Mammary epithelial cell (primary cell): ENCODE measurements around the gene UPK1A.

ENCODE experiments used
- EZH2 ChIP-seq: IDR thresholded peaks from 2 replicates; pipeline ENCODE4 v1.6.1; 2012; ENCODE audit warnings: low read length, inconsistent platforms, borderline replicate concordance
- TF ChIP-seq, protein P1 (sequence below), 2 donors: IDR thresholded peaks in 1 of 2; conservative IDR thresholded peaks in 1 of 2; 2 replicates each; pipeline ENCODE4 v1.5.1; 2011 to 2012; ENCODE audit warnings: inconsistent platforms in 2 of 2, low read length in 2 of 2, mild to moderate bottlenecking in 2 of 2, control low read depth in 1 of 2, low read depth in 1 of 2; ENCODE audit not compliant: insufficient read depth in 1 of 2; ENCODE audit errors: extremely low read depth in 1 of 2

DNA sequence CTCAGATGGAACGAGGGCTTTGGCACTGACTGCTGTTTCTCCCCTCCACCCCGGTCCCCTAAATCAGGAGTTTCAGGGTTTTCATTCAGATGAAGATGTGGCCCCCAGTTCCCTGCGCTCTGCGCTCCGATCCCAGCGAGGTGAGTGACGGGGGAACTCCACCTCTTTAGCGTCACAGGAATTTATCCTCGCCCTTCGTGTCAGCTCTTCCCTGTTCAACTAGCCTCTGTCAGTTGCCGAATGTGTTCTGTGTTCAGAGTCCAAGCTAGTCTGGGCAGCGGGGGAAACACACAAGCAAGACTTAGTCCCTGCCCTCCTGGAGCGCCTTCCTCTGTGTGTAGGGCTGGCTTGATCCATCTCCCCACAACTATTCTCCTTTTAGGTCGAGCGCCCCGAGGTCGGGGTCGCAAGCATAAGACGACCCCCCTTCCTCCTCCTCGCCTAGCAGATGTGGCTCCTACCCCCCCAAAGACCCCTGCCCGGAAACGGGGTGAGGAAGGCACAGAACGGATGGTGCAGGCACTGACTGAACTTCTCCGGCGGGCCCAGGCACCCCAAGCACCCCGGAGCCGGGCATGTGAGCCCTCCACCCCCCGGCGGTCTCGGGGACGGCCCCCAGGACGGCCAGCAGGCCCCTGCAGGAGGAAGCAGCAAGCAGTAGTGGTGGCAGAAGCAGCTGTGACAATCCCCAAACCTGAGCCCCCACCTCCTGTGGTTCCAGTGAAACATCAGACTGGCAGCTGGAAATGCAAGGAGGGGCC, 53.3 kb downstream of the UPK1A start:
- TF ChIP-seq, protein P1, sequence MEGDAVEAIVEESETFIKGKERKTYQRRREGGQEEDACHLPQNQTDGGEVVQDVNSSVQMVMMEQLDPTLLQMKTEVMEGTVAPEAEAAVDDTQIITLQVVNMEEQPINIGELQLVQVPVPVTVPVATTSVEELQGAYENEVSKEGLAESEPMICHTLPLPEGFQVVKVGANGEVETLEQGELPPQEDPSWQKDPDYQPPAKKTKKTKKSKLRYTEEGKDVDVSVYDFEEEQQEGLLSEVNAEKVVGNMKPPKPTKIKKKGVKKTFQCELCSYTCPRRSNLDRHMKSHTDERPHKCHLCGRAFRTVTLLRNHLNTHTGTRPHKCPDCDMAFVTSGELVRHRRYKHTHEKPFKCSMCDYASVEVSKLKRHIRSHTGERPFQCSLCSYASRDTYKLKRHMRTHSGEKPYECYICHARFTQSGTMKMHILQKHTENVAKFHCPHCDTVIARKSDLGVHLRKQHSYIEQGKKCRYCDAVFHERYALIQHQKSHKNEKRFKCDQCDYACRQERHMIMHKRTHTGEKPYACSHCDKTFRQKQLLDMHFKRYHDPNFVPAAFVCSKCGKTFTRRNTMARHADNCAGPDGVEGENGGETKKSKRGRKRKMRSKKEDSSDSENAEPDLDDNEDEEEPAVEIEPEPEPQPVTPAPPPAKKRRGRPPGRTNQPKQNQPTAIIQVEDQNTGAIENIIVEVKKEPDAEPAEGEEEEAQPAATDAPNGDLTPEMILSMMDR (conservative IDR thresholded peaks at IDR 0.05 in 1 of 2, IDR thresholded peaks at IDR 0.05 in 1 of 2; ENCODE audit: extremely low read depth in 1 of 2, insufficient read depth in 1 of 2, low read depth in 1 of 2, low read length in 2 of 2): no peak
- no peak for TF ChIP-seq EZH2
